GM10248 (cell line): ENCODE measurements around the gene BNIP3.
A peak's percentile ranks its signal among the peaks of the same experiment; 100 is the strongest.

ENCODE experiments used
- CTCF ChIA-PET: fragments of 300-600 bp; sonication (Branson Sonifier 250); formaldehyde crosslinking; extraction: SDS; loops from one replicate; lab custom pipeline; 2021; ENCODE audit warnings: antibody characterized with exemption; lab: Yijun Ruan, JAX
- POLR2A ChIA-PET: fragments of 350-650 bp; sonication (Branson Sonifier 250); formaldehyde crosslinking; extraction: SDS; loops from one replicate; lab custom pipeline; 2020; ENCODE audit warnings: antibody characterized with exemption; lab: Yijun Ruan, JAX
- DNase-seq: peaks from one replicate; pipeline ENCODE4 v3.0.0; 2012; ENCODE audit errors: extremely low spot score
- TF ChIP-seq, protein P1 (sequence below): IDR thresholded peaks from 2 replicates; pipeline ENCODE4 v1.5.1; 2012; ENCODE audit warnings: mild to moderate bottlenecking, low read depth; ENCODE audit errors: extremely low read depth, missing control alignments, control extremely low read depth

BNIP3 gene

DNA sequence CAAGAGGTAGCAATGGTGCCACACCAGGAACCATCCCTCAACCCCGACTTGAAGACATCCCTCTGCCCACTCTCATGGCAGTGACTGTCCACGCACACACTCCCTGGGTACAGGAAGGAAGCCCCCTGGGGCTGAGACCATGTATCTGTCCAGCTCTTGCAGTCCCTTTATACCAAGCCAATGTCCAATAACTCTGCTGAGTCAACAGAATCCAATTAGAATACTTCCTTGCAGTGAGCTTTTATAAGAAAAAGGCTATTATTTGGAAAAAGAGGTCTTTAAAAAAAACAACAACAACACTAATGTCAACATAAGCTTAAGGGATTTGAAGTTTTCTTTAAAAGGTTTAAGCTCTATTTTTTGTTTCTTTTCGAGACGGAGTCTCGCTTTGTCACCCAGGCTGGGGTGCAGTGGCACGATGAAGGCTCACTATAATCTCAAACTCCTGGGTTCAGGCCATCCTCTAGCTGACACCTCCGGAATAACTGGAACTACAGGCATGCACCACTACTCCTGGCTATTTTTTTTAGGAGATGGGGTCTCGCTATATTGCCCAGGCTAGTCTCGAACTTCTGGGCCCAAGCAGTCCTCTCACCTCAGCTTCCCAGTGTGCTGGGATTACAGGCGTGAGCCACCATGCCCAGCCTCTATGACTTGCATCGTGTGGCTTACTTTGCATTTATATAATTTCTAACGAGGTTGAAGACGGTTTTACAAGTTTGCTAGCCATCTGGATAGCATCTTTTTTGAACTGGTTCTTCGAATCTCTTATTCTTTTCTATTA is 7.5 kb downstream of the BNIP3 start:
- POLR2A ChIA-PET = no interaction called here
- TF ChIP-seq, protein P1, sequence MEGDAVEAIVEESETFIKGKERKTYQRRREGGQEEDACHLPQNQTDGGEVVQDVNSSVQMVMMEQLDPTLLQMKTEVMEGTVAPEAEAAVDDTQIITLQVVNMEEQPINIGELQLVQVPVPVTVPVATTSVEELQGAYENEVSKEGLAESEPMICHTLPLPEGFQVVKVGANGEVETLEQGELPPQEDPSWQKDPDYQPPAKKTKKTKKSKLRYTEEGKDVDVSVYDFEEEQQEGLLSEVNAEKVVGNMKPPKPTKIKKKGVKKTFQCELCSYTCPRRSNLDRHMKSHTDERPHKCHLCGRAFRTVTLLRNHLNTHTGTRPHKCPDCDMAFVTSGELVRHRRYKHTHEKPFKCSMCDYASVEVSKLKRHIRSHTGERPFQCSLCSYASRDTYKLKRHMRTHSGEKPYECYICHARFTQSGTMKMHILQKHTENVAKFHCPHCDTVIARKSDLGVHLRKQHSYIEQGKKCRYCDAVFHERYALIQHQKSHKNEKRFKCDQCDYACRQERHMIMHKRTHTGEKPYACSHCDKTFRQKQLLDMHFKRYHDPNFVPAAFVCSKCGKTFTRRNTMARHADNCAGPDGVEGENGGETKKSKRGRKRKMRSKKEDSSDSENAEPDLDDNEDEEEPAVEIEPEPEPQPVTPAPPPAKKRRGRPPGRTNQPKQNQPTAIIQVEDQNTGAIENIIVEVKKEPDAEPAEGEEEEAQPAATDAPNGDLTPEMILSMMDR = no peak
- no peak for DNase-seq
- CTCF ChIA-PET = interaction anchor here (0.8 to 1.5 kb wide), 5 partner anchors 9 to 88 kb away, joined by 3 to 6 read pairs (median 4); no protein-coding TSS in a partner anchor

DNA sequence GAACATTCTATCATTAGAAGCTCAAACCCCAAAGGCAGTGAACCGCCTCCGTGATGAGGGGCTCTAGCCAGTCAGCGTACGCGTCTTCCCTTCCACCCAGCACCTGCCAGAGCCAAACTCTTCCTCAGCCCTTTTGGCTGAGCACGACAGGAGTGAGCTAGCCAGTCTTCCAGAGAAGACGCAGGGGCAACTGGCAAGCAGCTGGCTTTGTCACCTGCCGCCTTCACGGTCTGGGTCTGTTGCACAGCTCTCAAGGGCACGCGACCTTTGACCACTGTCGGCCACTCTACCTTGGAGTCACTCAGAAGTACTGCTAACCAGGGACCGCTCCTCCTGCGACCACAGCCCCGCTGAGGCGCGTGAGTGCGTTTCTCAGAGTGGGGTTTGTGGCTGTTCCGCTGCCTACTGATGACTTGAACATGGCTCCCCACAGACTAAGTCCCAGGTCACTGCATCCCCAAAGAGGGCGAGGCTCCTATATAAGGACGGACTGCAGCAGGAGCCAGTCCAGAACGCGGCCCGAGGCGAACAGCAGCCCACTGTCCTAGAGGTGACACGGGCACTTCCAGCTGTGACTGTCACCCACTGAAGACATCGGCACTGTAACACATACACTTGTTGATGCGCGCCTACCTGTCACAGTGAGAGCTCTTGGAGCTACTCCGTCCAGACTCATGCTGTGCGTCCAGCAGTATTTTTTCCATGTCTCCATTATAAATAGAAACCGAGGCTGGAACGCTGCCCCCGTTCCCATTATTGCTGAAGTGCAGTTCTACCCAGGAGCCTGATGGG is 8.4 kb downstream of the BNIP3 start:
- ChIA-PET CTCF (interaction anchor here (0.8 to 1.5 kb wide), 6 partner anchors 28 to 88 kb away, joined by 3 to 6 read pairs (median 4); no protein-coding TSS in a partner anchor), POLR2A (no interaction called here)
- no peak for DNase-seq
- TF ChIP-seq, protein P1 = no peak

DNA sequence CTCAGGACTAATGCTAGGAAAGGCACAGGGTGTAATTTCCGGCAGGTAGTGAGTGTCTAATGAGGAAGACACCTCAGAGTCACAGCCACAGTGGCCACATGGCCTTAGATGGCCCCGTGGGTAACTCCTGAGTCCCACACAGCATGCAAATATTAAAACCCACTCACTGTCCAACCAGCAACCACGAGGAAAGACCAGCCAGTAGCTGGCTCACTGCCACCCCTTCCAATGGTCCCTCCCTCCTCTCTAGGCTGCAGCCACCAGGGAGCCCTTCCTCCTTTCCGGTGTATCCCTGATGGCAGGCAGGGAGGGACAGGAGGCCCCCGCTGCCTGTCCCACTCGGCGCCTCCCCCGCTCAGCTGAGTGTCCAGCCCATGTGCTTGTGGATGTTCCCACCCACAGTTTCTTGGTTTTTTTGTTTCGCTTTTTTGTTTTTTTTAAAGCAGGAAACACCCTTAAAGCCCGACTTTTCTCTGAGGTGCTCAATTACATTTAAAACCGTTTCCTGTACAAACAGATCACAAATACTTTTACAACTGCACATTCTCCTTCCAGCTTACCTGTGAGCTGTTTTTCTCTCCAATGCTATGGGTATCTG is 9.2 kb downstream of the BNIP3 start:
- POLR2A ChIA-PET = no interaction called here
- CTCF ChIA-PET = interaction anchor here (0.8 to 1.4 kb wide), 3 partner anchors 27 to 87 kb away, joined by 3 to 5 read pairs (median 3); no protein-coding TSS in a partner anchor
- TF ChIP-seq, protein P1 = no peak
- peak; percentile 43 for DNase-seq

DNA sequence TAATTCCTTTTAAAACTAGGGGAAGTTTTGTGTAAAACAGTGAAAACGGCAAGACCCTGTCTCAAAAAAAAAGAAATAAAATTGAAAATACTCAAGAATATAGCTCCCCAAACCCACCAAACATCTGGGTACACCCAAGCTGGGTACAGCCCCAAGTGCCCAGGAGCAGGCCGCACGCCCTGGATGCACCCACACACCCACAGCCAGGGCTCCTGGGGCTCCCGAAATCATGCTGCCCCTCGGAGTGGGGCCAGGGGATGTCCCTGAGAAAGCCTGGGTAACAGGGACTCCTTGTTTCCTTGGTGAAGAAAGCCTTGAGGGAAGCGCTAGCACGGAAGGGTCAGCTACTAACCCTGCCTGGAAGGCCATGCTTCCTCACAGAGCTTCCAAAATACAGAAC is 10.1 kb downstream of the BNIP3 start:
- no peak for DNase-seq
- TF ChIP-seq, protein P1 = no peak
- ChIA-PET POLR2A (no interaction called here), CTCF (interaction anchor here (1.4 kb wide), 1 partner anchor 86 kb away, joined by 5 read pairs; no protein-coding TSS in a partner anchor)

DNA sequence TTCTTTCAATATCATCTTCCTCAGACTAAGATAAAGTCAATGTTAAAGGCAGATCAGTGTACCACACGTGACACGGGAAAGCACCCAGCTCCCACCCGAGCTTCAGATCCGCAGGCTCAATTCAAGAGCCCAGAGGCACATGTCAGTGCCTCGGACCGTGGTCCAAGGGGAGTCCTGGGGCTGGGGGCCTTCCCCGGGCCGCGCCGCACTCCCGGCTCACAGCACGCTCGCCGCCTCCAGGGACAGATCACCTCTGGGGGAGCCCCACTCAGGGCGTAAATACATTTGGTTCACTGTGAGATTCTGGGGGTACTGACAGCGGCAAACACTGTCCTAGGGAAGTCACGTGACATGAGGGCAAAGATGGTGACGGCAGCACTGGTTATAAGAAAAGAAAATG is 10.8 kb downstream of the BNIP3 start:
- CTCF ChIA-PET = no interaction called here
- POLR2A ChIA-PET = no interaction called here
- TF ChIP-seq, protein P1 = no peak
- no peak for DNase-seq

DNA sequence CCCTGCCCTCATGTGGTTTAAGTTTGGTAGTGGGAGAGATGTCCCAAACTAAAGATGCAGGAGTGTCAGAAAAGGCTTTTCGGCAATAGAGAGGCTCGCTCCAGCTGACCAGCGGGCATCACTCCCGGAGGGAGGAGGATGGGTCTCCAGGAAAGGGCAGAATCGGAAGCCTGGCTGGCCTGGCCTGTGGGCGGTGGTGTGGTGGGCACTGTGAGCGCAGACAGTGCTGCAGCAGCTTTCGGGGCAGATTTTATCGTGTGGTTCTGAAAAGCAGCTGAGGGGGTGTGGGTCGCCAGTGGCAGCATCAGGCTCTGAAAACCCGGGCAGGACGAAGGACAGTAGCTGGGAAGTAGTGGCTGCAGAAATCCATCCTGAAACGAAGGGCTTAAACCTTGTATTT is 12.8 kb downstream of the BNIP3 start:
- DNase-seq = no peak
- ChIA-PET POLR2A (no interaction called here), CTCF (interaction anchor here (1.5 to 1.8 kb wide), 2 partner anchors 33 to 83 kb away, joined by 3 to 5 read pairs; no protein-coding TSS in a partner anchor)
- TF ChIP-seq, protein P1 = no peak
